Activated CD8-positive, alpha-beta memory T cell treated with anti-CD3 and anti-CD28 coated beads, Interleukin-2, amount 50 U/mL, for 48 hours (primary cell): Measurements from ENCODE around the gene ADRA2B.
"Not testable (repeated sequence)": the region's sequence is repeated elsewhere in the genome, so short reads cannot be mapped to it uniquely, and the experiment has no call there.

ENCODE experiments used
- DNase-seq: peaks from one replicate; pipeline ENCODE4 v3.0.0-alpha.2; 2020

ADRA2B gene

GRCh38 chr2:96150007-96150640 is 33.8 kb upstream of the ADRA2B start:
- DNase-seq: peak; percentile 54

- peak; percentile 97 for DNase-seq
Measured at GRCh38 chr2:96148410-96149217, 32.2 kb upstream of the ADRA2B start.

DNA sequence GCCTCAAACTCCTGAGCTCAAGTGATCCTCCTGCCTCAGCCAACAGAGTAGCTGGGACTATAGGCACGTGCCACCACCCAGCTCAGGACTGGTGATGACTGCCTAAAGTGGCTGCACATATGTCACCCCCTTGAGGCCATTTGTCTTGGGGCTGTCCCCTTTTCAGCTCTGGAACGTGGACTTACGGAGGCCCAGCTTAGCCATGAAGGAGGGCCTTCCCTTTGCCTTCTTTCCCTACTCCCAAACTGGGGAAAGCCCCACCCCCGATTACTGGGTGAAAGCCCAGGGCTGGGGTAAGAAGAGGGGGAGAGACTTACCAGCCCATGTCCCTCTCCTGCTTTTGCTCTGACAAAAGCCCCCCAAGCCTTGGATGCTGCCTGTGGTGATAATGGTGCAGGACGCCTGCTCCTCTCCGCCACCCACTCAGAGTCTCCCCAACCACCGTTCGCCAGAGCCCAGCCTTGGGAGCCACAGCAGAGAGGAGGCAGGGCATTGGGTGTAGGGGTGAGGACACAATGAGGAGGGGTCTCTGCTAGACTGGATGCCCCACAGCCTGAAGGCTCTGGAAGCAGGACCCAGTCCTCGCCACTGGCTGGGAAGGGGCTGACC is 31.3 kb upstream of the ADRA2B start:
- DNase-seq: peak; percentile 72

GRCh38 chr2:96146881-96147592 is 30.7 kb upstream of the ADRA2B start:
- DNase-seq: peak; percentile 75

DNA sequence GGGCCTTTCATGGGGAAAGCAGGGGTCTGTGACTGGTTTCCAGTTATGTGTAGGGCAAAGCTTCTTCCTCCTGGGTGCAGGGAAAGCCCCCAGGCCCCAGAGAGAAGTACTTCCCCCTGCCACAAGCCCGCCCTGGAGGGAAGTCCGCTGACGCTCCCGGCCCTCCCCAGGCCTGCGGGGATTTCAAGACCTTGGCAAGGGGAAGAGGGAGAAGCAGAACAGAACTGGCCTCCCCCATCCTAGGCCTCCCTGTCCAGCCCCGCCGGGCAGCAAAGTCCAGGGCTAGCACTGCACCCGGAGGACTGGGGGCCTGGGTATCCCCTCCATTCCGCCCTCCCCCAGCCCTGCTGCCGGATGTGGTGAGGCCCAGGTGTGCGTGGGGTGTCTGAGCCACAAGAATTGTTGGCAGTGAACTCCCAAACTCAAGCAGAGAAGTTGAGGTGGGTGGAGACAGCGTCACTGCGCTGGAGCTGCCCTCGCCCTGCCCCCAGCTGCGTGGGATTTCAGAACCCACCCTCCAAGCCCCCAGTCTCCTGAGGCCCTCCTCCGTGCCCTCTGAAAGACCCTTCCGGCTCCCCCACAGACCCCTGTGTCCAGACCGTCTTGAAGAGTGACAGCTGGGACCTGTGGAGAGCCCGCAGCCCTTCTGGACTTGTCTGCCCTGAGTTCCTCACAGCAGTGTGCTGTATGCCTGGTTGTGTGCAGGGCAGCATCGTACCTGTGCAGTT is 29.9 kb upstream of the ADRA2B start:
- peak; percentile 92 for DNase-seq

- DNase-seq: no peak
Measured at GRCh38 chr2:96145848-96146152, 29.4 kb upstream of the ADRA2B start.

GRCh38 chr2:96145036-96145847 is 28.9 kb upstream of the ADRA2B start, which contains the start of gene DUSP2:
Gene DUSP2 (minus strand): TSS chr2:96145440. CDS start chr2:96145354, 86 bp downstream.
- peak; percentile 98 for DNase-seq

- peak; percentile 80 for DNase-seq
Measured at GRCh38 chr2:96144481-96145035, 28.2 kb upstream of the ADRA2B start.

DNA sequence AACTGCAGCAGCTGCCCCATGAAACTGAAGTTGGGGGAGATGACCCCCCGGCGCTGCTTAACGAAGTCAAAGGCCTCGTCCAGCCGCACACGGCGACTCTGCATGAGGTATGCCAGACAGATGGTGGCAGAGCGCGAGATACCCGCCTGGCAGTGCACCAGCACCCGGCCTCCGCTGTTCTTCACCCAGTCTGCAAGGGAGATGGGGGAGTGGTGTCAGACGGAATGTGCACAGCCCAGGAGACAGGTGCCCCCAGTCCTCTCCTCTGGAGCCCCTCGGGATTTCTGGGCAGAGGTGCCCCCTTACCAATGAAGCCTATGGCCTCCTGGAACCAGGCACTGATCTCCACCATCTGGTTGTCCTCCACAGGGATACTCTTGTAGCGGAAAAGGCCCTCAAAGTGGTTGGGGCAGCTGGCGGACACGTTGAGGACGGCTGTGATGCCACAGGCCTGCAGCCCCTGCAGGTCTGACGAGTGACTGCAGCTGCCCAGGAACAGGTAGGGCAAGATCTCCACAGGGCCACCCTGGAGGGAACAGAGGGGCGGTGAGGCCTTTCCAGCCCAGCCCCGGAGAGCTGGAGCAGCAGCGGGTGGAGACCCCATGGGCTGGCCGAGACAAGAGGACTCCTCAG is 27.6 kb upstream of the ADRA2B start:
- DNase-seq: peak; percentile 80

GRCh38 chr2:96143231-96143847 is 27.0 kb upstream of the ADRA2B start:
- DNase-seq: no peak

GRCh38 chr2:96142217-96143113 is 26.1 kb upstream of the ADRA2B start:
- DNase-seq: peak; percentile 94

DNA sequence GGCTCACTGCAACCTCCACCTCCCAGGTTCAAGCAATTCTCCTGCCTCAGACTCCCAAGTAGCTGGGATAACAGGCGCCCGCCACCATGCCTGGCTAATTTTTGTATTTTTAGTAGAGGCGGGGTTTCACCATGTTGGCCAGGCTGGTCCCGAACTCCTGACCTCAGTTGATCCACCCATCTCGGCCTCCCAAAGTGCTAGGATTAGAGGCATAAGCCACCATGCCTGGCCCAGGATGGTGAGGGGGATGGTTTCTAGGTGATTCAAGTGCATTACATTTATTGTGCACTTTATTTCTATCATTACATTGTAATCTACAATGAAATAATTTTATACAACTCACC is 25.2 kb upstream of the ADRA2B start:
- DNase-seq: not testable (repeated sequence)

DNA sequence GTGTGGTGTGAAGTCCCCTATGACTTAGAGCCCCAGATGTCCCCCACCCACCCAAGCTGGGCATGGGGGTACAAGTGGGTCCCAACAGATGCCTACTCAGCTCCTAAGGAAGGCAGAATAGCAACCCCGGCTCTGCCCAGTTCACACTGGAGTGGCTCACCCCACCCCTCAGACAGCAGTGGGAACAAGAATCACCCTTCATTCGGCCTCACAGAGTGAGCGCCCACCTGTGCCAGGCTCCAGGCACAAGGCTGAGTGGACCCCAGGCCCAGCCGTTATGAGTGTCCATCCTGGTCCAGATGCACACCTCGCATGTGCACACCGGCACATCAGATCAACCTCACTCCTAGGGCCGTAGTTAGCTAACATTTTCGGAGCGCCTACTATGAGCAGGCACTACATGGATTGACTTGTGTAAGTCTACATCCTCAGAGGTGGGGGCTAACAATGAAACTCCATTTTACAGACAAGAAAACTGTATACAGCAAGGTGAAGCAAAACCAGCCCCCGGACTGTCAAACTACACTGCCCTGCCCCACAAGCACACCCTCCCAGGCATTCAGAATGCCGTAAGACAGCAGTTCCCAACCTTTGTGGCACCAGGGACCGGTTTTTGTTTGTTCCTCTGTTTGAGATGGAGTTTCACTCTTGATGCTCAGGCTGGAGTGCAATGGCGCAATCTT is 24.7 kb upstream of the ADRA2B start:
- DNase-seq: no peak

- no peak for DNase-seq
Measured at GRCh38 chr2:96139181-96139758, 22.9 kb upstream of the ADRA2B start.

DNA sequence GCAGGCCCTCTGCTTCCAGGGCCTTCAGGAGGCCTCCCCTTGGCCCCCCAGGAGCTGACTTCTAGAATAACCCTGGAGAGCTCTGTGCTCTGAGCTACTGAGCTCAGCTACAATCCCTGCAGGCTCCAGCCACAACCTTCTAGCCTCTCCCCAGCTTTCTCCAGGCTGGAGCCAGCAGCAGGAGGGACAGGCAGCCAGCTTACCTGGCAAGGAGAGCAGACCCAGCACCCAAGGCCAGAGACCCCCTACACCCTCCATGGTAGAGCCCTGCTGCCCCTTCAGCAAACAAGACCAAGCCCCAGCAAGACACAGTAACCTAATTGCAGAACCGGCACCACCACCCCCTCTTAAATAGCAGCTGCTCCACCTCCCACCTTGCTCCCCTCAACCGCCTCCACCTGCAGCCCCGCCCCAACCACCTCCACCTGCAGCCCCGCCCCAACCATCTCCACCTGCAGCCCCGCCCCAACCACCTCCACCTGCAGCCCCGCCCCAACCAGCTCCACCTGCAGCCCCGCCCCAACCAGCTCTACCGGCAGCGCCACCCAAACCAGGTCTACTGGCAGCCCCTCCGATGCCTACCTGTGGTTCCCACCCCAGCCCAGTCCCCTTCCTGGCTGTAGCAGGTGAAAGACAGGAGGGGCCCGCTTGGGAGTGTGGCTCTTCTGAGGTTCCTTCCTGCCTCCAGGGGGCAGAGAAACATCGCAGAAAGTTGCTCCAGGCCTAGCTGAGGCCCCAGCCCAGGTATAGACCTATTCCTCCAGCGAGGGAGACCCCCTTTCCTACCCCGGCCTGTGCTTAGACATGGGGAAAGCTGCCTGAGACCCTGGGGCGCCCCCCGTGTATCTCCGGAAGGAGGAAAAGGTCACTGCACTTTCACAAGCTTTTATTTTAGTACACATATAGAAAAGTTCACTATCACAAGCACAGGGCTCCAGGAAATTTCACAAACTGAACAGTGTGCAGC is 22.1 kb upstream of the ADRA2B start, which contains the start of gene ASTL:
ASTL (minus strand) TSS at position 324 of the 967 bp plus-strand sequence; CDS start at position 258, 66 bp downstream.
- peak; percentile 81 for DNase-seq

GRCh38 chr2:96137321-96138178 is 21.2 kb upstream of the ADRA2B start:
- no peak for DNase-seq
